Activated CD4-positive, alpha-beta T cell treated with anti-CD3 and anti-CD28 coated beads, Interleukin-10, Interleukin-2, amounts not matched to agents 100 ng/mL and 50 ng/mL, durations not matched to agents 16 hours and 8 hours (primary cell): Measurements from ENCODE around the gene PAK4.
"Not testable (repeated sequence)": the region's sequence is repeated elsewhere in the genome, so short reads cannot be mapped to it uniquely, and the experiment has no call there.

Source experiments
- DNase-seq: peaks from one replicate; pipeline ENCODE4 v3.0.0-alpha.2; 2020

PAK4 gene

GRCh38 chr19:39211731-39212374, 86.3 kb downstream of the PAK4 start:
- DNase-seq = no peak

- peak; percentile 66 for DNase-seq
Measured at GRCh38 chr19:39212375-39212742, 86.8 kb downstream of the PAK4 start.

- not testable (repeated sequence) for DNase-seq
Measured at GRCh38 chr19:39215323-39215722, 89.7 kb downstream of the PAK4 start.

- no peak for DNase-seq
Measured at GRCh38 chr19:39217094-39217493, 91.5 kb downstream of the PAK4 start.

- no peak for DNase-seq
Measured at GRCh38 chr19:39218230-39219007, 92.8 kb downstream of the PAK4 start.

- DNase-seq = not testable (repeated sequence)
Measured at GRCh38 chr19:39219108-39219507, 93.5 kb downstream of the PAK4 start.

GRCh38 chr19:39223703-39224279, 98.2 kb downstream of the PAK4 start:
- no peak for DNase-seq

GRCh38 chr19:39224910-39225309, 99.3 kb downstream of the PAK4 start:
- no peak for DNase-seq
